Measurements from ENCODE around the gene STAB1. TPM values are rescaled to one million over a fixed set of nuclear protein-coding genes. Genes with fewer than 3 reads are reported as not detected.

Gene STAB1
- total and polyA plus RNA-seq, 2 of the 13 experiments (the other 11 are each of a cell fraction or from before 2014, with no cell fraction given), result 0.09 to 0.34 TPM

- TF ChIP-seq PRDM10 (CRISPR knock-in tag; IDR thresholded peaks at IDR 0.05; ENCODE audit: low read depth), result peak; percentile 45; the same call in 1 of the 2 replicates
- TF ChIP-seq ELF3 (CRISPR knock-in tag; IDR thresholded peaks at IDR 0.05), result peak; percentile 66; the same call in 1 of the 2 replicates
- TF ChIP-seq BORCS8-MEF2B (CRISPR knock-in tag; IDR thresholded peaks at IDR 0.05), result peak; percentile 53; the same call in 1 of the 2 replicates
- no peak; the same call in 1 of the 2 replicates for TF ChIP-seq ZHX1 (CRISPR knock-in tag; IDR thresholded peaks at IDR 0.05; ENCODE audit: low read depth)
- no peak for TF ChIP-seq JARID2 (CRISPR knock-in tag; IDR thresholded peaks at IDR 0.05; ENCODE audit: insufficient replicate concordance)
- peak; percentile 95; the same call in 1 of the 2 replicates for TF ChIP-seq PRMT3 (CRISPR knock-in tag; IDR thresholded peaks at IDR 0.05; ENCODE audit: borderline replicate concordance, low read depth)
- peak; percentile 91 for TF ChIP-seq ARNT2 (CRISPR knock-in tag; IDR thresholded peaks at IDR 0.05; ENCODE audit: low read depth)
- no peak for TF ChIP-seq SNRNP70 (IDR thresholded peaks at IDR 0.05; ENCODE audit: low read depth, low read length)
- TF ChIP-seq SATB2 (CRISPR knock-in tag; IDR thresholded peaks at IDR 0.05), result peak; percentile 63; the same call in 1 of the 2 replicates
- TF ChIP-seq ELF1 (CRISPR knock-in tag; IDR thresholded peaks at IDR 0.05), result peak; percentile 91
- TF ChIP-seq HBP1 (CRISPR knock-in tag; IDR thresholded peaks at IDR 0.05; ENCODE audit: low read depth), result no peak; the same call in 1 of the 2 replicates
- no peak for TF ChIP-seq ZKSCAN1 (IDR thresholded peaks at IDR 0.05; ENCODE audit: low read length)
- TF ChIP-seq DMTF1 (CRISPR knock-in tag; IDR thresholded peaks at IDR 0.05), result no peak
- TF ChIP-seq FOXP4 (CRISPR knock-in tag; IDR thresholded peaks at IDR 0.05), result peak; percentile 65
- no peak for TF ChIP-seq FOXP1 (IDR thresholded peaks at IDR 0.05)
- TF ChIP-seq FOXP1 (CRISPR knock-in tag; IDR thresholded peaks at IDR 0.05), result no peak
These were observed 41.4 kb downstream of the STAB1 start, which contains the start of gene UQCC5 (continued) for GRCh38 chr3:52536369-52537164.

Measured in HepG2 (cell line).